ENCODE measurements around the gene RBM15B.

Gene RBM15B, protein sequence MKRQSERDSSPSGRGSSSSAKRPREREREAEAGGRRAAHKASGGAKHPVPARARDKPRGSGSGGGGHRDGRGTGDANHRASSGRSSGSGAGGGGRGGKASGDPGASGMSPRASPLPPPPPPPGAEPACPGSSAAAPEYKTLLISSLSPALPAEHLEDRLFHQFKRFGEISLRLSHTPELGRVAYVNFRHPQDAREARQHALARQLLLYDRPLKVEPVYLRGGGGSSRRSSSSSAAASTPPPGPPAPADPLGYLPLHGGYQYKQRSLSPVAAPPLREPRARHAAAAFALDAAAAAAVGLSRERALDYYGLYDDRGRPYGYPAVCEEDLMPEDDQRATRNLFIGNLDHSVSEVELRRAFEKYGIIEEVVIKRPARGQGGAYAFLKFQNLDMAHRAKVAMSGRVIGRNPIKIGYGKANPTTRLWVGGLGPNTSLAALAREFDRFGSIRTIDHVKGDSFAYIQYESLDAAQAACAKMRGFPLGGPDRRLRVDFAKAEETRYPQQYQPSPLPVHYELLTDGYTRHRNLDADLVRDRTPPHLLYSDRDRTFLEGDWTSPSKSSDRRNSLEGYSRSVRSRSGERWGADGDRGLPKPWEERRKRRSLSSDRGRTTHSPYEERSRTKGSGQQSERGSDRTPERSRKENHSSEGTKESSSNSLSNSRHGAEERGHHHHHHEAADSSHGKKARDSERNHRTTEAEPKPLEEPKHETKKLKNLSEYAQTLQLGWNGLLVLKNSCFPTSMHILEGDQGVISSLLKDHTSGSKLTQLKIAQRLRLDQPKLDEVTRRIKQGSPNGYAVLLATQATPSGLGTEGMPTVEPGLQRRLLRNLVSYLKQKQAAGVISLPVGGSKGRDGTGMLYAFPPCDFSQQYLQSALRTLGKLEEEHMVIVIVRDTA

DNA sequence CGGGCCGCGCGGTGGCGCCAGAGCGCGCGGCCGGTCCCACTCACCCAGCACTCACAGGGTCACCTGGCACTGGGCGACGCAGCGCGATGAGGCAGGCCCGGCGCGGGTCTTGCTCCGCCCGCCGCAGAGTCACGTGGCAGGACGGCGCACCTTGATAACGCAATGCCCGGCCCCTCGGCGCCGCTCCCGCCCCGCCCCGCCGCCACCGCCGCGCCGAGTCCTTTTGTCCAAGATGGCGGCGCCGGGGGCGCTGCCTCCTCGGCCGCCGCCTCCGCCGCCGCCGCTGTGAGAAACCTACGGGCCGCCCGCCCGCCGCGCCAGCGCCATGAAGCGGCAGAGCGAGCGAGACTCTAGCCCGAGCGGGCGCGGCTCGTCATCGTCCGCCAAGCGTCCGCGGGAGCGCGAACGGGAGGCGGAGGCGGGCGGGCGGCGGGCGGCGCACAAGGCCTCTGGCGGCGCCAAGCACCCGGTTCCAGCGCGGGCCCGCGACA, at the start of gene RBM15B:
RBM15B (plus strand) TSS at position 211 of the 491 bp plus-strand sequence; CDS start at position 326, 115 bp downstream.
- TF ChIP-seq, protein P1, sequence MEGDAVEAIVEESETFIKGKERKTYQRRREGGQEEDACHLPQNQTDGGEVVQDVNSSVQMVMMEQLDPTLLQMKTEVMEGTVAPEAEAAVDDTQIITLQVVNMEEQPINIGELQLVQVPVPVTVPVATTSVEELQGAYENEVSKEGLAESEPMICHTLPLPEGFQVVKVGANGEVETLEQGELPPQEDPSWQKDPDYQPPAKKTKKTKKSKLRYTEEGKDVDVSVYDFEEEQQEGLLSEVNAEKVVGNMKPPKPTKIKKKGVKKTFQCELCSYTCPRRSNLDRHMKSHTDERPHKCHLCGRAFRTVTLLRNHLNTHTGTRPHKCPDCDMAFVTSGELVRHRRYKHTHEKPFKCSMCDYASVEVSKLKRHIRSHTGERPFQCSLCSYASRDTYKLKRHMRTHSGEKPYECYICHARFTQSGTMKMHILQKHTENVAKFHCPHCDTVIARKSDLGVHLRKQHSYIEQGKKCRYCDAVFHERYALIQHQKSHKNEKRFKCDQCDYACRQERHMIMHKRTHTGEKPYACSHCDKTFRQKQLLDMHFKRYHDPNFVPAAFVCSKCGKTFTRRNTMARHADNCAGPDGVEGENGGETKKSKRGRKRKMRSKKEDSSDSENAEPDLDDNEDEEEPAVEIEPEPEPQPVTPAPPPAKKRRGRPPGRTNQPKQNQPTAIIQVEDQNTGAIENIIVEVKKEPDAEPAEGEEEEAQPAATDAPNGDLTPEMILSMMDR (IDR thresholded peaks at IDR 0.05; ENCODE audit: extremely low read depth, missing control alignments), result peak; percentile 95

DNA sequence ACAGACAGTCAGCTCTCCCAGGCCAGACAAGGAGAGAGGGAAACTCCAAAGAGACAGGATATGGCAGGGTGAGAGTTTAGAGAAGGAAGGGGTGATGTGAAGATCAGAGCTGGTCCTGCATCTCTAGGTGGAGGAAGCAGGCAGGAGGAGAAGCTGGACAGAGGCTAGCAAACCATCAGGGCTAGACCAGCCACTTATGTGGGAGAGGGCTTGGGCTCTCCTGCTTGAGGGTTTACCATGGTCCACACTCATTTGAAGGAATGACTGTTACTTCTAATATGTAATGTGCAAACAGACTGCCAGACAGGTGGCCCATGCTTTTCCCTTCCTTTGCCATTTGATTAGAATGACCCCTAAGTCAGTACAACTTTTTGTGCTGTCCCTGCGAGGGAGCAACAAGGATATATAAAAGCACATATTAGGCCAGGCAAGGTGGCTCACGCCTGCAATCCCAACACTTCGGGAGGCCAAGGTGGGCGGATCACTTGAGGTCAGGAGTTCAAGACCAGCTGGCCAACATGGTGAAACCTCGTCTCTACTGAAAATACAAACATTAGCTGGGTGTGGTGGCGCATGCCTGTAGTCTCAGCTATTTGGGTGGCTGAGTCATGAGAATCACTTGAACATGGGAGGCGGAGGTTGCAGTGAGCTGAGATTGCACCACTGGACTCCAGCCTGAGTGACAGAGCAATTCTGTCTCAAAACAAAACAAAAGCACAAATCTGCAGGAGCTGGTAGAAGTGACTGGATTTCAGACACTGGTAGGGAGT, 47.0 kb upstream of the RBM15B start:
- DNase-seq (ENCODE audit: low spot score), result no peak
- TF ChIP-seq, protein P1 (IDR thresholded peaks at IDR 0.05; ENCODE audit: extremely low read depth, missing control alignments), result no peak

More for the DNA sequence above, at the start of gene RBM15B:
- peak; percentile 98 for DNase-seq (ENCODE audit: low spot score)

DNA sequence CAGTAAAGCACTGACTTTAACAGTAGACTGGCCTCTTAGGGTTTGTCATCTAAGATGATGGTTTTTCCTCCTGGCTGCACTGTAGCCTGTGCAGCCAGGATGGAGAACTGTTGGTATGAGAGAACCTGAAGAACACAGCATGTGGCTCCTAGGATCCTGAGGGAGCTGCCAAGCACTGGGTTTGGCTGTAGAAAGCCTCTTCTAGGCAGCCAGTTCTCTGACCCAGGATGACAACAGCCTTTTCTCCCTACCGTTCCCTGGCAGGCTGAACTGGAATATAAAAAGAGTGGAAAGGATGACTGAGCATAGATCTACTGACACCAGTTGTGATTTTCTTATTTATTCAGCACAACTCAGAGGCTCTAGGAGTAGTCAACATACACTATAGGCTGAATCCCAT, 40.3 kb upstream of the RBM15B start:
- DNase-seq (ENCODE audit: low spot score), result no peak

DNA sequence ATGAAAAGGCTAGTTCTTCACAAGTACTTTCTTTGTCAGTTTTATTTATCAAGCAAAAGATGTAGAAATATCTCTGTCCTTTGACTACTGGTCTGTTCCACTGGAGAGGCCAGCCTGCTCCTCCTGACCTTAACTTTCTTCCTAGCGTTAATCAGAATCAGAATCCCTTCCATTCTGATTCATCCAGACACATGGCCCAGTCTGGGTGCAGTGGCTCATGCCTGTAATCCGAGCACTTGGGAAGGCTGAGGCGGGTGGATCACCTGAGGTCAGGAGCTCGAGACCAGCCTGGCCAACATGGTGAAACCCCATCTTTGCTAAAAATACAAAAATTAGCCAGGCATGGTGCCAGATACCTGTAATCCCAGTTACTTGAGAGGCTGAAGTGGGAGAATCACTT, 38.0 kb upstream of the RBM15B start:
- TF ChIP-seq, protein P1 (IDR thresholded peaks at IDR 0.05; ENCODE audit: extremely low read depth, missing control alignments), result no peak
- no peak for DNase-seq (ENCODE audit: low spot score)

More for the DNA sequence above, 40.3 kb upstream of the RBM15B start:
- TF ChIP-seq, protein P1 (IDR thresholded peaks at IDR 0.05; ENCODE audit: extremely low read depth, missing control alignments), result no peak

DNA sequence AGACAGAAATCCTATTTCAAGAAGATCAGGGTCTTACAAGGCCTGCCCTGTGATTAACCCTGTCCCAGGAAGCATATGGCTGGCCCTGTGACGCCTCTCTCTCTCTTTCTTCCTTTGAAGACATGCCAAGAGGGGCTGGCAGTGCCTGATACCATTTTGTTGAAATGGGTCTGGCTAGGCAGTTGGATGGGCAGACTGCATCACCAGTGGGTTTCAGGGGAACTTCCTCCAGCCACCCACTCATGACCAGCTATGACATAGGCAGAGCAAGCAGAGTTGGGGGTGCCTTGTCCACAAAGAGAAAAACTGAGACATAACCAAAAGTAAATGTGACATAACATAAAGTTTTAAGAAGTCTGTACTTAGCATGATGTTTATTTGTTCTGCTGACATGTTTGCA, 37.4 kb upstream of the RBM15B start:
- TF ChIP-seq, protein P1 (IDR thresholded peaks at IDR 0.05; ENCODE audit: extremely low read depth, missing control alignments), result no peak
- no peak for DNase-seq (ENCODE audit: low spot score)

DNA sequence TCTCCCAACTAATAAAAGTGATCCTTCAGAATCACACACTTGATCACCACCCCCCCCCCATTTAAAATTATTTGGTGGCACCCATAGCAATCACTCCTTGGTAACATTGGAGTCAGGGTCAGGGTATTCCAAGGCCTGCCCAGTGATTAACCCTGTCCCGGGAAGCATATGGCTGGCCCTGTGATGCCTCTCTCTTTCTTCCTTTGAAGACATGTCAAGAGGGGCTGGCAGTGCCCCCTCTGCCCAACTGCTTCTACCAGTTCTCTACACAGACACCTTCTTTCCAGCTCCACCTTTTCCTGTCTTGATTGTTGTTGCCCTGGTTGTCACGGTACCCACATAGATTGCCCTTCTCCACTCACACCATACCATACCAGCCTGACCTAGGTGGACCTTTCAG, 36.9 kb upstream of the RBM15B start:
- TF ChIP-seq, protein P1 (IDR thresholded peaks at IDR 0.05; ENCODE audit: extremely low read depth, missing control alignments), result no peak
- DNase-seq (ENCODE audit: low spot score), result no peak
